Measurements from ENCODE around the gene H1-8. TPM values are rescaled to one million over a fixed set of nuclear protein-coding genes. Genes with fewer than 3 reads are reported as not detected.
"Not testable (repeated sequence)": the region's sequence is repeated elsewhere in the genome, so short reads cannot be mapped to it uniquely, and the experiment has no call there.

H1-8 gene
- total RNA-seq, 4 donors from 2014 or later, result not detected

DNA sequence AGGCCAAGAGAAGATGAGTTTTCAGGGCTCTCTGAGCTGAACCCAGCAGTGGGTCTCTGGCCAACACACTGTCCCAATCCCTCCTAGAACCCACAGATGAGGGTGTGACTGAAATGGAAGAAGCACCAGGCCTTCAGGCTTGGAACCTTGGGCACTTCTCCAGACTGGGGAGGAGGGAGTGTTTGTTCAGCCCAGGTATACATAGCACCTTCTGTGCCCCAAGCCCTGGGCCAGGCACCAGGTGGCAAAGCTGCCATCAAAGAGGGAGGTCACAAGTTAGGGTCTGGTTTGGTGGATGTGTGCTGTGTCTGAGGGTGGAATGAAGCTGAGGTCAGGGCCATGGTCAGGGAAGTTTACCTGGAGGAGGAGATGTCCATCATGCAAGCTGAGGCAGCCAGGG is 30.4 kb upstream of the H1-8 start:
- Histone ChIP-seq H3K9me3 (no peaks in the 10 kb centered on the region), H3K36me3 (no peaks in the 10 kb centered on the region), H3K27me3 (no peaks in the 10 kb centered on the region), H3K4me1 (peaks cover 11 to 51% of the 10 kb centered on the region in 2 donors), H3K27ac (peak overlapping the region in 1 of 4 donors; percentile 79), H3K4me3 (no peak overlapping the region)
- TF ChIP-seq, protein P1, sequence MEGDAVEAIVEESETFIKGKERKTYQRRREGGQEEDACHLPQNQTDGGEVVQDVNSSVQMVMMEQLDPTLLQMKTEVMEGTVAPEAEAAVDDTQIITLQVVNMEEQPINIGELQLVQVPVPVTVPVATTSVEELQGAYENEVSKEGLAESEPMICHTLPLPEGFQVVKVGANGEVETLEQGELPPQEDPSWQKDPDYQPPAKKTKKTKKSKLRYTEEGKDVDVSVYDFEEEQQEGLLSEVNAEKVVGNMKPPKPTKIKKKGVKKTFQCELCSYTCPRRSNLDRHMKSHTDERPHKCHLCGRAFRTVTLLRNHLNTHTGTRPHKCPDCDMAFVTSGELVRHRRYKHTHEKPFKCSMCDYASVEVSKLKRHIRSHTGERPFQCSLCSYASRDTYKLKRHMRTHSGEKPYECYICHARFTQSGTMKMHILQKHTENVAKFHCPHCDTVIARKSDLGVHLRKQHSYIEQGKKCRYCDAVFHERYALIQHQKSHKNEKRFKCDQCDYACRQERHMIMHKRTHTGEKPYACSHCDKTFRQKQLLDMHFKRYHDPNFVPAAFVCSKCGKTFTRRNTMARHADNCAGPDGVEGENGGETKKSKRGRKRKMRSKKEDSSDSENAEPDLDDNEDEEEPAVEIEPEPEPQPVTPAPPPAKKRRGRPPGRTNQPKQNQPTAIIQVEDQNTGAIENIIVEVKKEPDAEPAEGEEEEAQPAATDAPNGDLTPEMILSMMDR (IDR thresholded peaks at IDR 0.05 in 4 of 5, conservative IDR thresholded peaks at IDR 0.05 in 1 of 5), result no peak
- no peak for TF ChIP-seq POLR2A (IDR thresholded peaks at IDR 0.05)
- ATAC-seq (no peak), DNase-seq (no peak)
- in situ Hi-C loops (cut with MboI; ENCODE audit: low sequenced_read_pairs in 4 of 4) (no loop called here), intact Hi-C loops (cut with DNase I; ENCODE audit: low total_unique reads) (no loop called here)

- ATAC-seq (no peak), DNase-seq (no peak)
- H3K36me3 ChIP-seq, result no peaks in the 10 kb centered on the region
- TF ChIP-seq, protein P1 (IDR thresholded peaks at IDR 0.05 in 4 of 5, conservative IDR thresholded peaks at IDR 0.05 in 1 of 5), result no peak
- TF ChIP-seq POLR2A (IDR thresholded peaks at IDR 0.05), result no peak
- H3K4me3 ChIP-seq, result no peak overlapping the region
- peaks cover 10 to 44% of the 10 kb centered on the region in 2 donors for H3K4me1 ChIP-seq
- H3K27me3 ChIP-seq, result no peaks in the 10 kb centered on the region
- peak overlapping the region in 3 of 4 donors; percentile 25 to 79 (median 65) for H3K27ac ChIP-seq
- H3K9me3 ChIP-seq, result no peaks in the 10 kb centered on the region
- in situ Hi-C loops (cut with MboI; ENCODE audit: low sequenced_read_pairs in 4 of 4) (no loop called here), intact Hi-C loops (cut with DNase I; ENCODE audit: low total_unique reads) (no loop called here)
These were observed 29.3 kb upstream of the H1-8 start for GRCh38 chr3:129513705-129514104.

- ATAC-seq (peak; percentile 75 to 82), DNase-seq (peak; percentile 41 to 56)
- no peak for TF ChIP-seq POLR2A (IDR thresholded peaks at IDR 0.05)
- TF ChIP-seq, protein P1 (IDR thresholded peaks at IDR 0.05 in 4 of 5, conservative IDR thresholded peaks at IDR 0.05 in 1 of 5), result no peak
- Histone ChIP-seq H3K27ac (peak overlapping the region in 3 of 4 donors; percentile 25 to 79 (median 65)), H3K4me1 (peaks cover 10 to 44% of the 10 kb centered on the region in 2 donors), H3K4me3 (no peak overlapping the region), H3K27me3 (no peaks in the 10 kb centered on the region), H3K36me3 (no peaks in the 10 kb centered on the region), H3K9me3 (no peaks in the 10 kb centered on the region)
- intact Hi-C loops (cut with DNase I; ENCODE audit: low total_unique reads) (no loop called here), in situ Hi-C loops (cut with MboI; ENCODE audit: low sequenced_read_pairs in 4 of 4) (no loop called here)
These were observed 28.9 kb upstream of the H1-8 start for GRCh38 chr3:129514110-129514509.

DNA sequence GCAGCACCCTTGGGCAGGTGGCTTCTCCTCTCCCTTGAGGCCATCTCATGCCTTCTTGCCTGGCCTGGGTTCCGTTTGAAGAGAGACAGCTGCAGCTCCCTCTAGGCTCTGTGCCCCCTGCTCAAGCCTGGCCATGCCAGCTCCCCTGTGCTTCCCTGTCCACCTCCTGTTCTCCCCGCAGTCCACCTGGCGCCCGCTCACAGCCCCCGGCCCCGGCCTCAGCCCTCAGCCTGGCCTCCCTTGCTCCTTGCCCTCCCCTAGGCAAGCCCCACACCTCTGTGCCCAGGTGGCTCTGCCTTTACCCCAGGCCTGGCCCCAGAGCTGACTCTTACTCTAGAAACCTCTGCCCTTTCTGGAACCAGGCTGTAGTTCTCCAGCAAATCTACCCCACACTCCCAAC is 28.4 kb upstream of the H1-8 start:
- peak in 1 of 2 donors; percentile 25 for ATAC-seq
- in situ Hi-C loops (cut with MboI; ENCODE audit: low sequenced_read_pairs in 4 of 4), result no loop called here
- H3K27ac ChIP-seq, result peak overlapping the region in 2 of 4 donors; percentile 65 to 79

DNA sequence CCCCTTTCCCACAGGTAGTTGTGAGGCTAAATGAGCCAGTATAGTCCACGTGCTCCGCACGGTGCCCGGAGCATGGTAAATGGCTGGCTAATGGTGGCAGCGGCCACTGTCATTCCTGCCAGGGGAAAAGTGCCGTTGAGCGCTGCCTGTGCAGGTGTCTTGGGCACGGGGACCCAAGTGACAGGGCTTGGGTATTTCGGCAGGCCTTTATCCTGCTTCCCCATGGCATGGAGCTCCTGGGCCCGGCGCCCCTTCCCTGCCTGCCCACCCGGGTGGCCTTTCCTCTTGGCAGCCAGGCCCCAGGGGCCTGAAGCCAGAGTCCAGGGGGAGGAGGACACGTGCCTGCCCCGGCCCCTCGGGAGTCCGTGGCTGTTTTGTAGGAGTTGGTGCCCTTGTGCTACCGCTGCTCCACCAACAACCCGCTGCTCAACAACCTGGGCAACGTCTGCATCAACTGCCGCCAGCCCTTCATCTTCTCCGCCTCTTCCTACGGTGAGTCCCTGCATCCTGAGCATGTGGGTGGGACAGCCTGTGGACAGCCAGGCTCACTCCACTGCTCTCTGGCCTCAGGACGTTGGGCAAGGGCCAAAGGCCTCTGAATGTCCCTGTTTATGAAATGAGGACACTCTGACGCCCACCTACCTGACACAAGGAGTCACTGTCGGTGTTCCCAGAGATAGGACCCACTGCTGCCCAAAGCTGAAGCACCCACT is 27.7 kb upstream of the H1-8 start:
- H3K4me3 ChIP-seq; DNase-seq; H3K27me3 ChIP-seq; in situ Hi-C loops (cut with MboI; ENCODE audit: low sequenced_read_pairs in 4 of 4); ATAC-seq; H3K36me3 ChIP-seq; H3K27ac ChIP-seq; H3K9me3 ChIP-seq; intact Hi-C loops (cut with DNase I; ENCODE audit: low total_unique reads): not testable (repeated sequence)
- H3K4me1 ChIP-seq, result peaks cover 10 to 34% of the 10 kb centered on the region in 2 donors

More for the DNA sequence above, 28.4 kb upstream of the H1-8 start:
- TF ChIP-seq, protein P1 (IDR thresholded peaks at IDR 0.05 in 4 of 5, conservative IDR thresholded peaks at IDR 0.05 in 1 of 5), result no peak
- no peak for TF ChIP-seq POLR2A (IDR thresholded peaks at IDR 0.05)
- H3K4me3 ChIP-seq, result no peak overlapping the region
- intact Hi-C loops (cut with DNase I; ENCODE audit: low total_unique reads), result no loop called here
- peaks cover 10 to 41% of the 10 kb centered on the region in 2 donors for H3K4me1 ChIP-seq
- DNase-seq, result no peak
- H3K36me3 ChIP-seq, result no peaks in the 10 kb centered on the region
- no peaks in the 10 kb centered on the region for H3K9me3 ChIP-seq
- no peaks in the 10 kb centered on the region for H3K27me3 ChIP-seq

GRCh38 chr3:129515821-129516432 is 27.0 kb upstream of the H1-8 start:
- H3K4me3 ChIP-seq; in situ Hi-C loops (cut with MboI; ENCODE audit: low sequenced_read_pairs in 4 of 4); intact Hi-C loops (cut with DNase I; ENCODE audit: low total_unique reads); H3K27me3 ChIP-seq; ATAC-seq; H3K9me3 ChIP-seq; DNase-seq; H3K27ac ChIP-seq; H3K36me3 ChIP-seq: not testable (repeated sequence)
- H3K4me1 ChIP-seq, result peaks cover 10 to 28% of the 10 kb centered on the region in 2 donors

Measured in gastrocnemius medialis (tissue), 4 donors.